Spleen (tissue), 11 donors: ENCODE data around the gene APOBEC3B. TPM values are rescaled to one million over a fixed set of nuclear protein-coding genes. Genes with fewer than 3 reads are reported as not detected.

Experiments
- DNase-seq: peaks from one replicate; pipeline ENCODE4 v3.0.0-alpha.2; 2020
- H3K27ac ChIP-seq, 8 donors: fragments of 200-600 bp; sonication (generic) in 7 of 8; 1 replicate in 4 of 8; 2 replicates in 4 of 8; pipeline versions ENCODE4 v1.5.0 to v1.8.0; 2016 to 2021; ENCODE audit warnings: inconsistent platforms in 4 of 8, mild to moderate bottlenecking in 4 of 8, moderate library complexity in 1 of 8
- H3K27me3 ChIP-seq, 7 donors: fragments of 200-600 bp; sonication (generic) in 6 of 7; replicated peaks in 1 of 7; 1 replicate in 4 of 7; 2 replicates in 3 of 7; pipeline versions ENCODE4 v1.5.0 to v1.8.0; 2016 to 2021; ENCODE audit warnings: inconsistent platforms in 3 of 7, mild to moderate bottlenecking in 1 of 7
- H3K36me3 ChIP-seq, 6 donors: fragments of 200-600 bp; sonication (generic) in 5 of 6; 1 replicate in 4 of 6; 2 replicates in 2 of 6; pipeline versions ENCODE4 v1.5.0 to v1.8.0; 2016 to 2021; ENCODE audit warnings: inconsistent platforms in 2 of 6
- H3K4me1 ChIP-seq, 6 donors: fragments of 200-600 bp; sonication (generic) in 5 of 6; 1 replicate in 3 of 6; 2 replicates in 3 of 6; pipeline versions ENCODE4 v1.5.0 to v1.8.0; 2016 to 2021; ENCODE audit warnings: inconsistent platforms in 3 of 6
- H3K4me3 ChIP-seq, 8 donors: fragments of 200-600 bp; sonication (generic) in 7 of 8; 1 replicate in 4 of 8; 2 replicates in 4 of 8; pipeline versions ENCODE4 v1.5.0 to v1.8.0; 2016 to 2021; ENCODE audit warnings: inconsistent platforms in 4 of 8, mild to moderate bottlenecking in 4 of 8, moderate library complexity in 2 of 8
- H3K9me3 ChIP-seq, 8 donors: fragments of 200-600 bp; sonication (generic) in 7 of 8; 1 replicate in 4 of 8; 2 replicates in 4 of 8; pipeline versions ENCODE4 v1.5.0 to v1.8.0; 2016 to 2021; ENCODE audit warnings: inconsistent platforms in 4 of 8
- CTCF ChIP-seq, 11 experiments: fragments of 200-600 bp in 7 of 11; fragments of 450-650 bp in 4 of 11; sonication (generic) in 4 of 11; IDR thresholded peaks in 8 of 11; conservative IDR thresholded peaks in 3 of 11; 1 replicate in 7 of 11; 2 replicates in 4 of 11; pipeline versions ENCODE4 v1.4.0 to v1.8.0; 2016 to 2021; ENCODE audit warnings: antibody characterized with exemption in 11 of 11, inconsistent platforms in 4 of 11, mild to moderate bottlenecking in 1 of 11
- POLR2A ChIP-seq, 3 donors: fragments of 450-650 bp; IDR thresholded peaks; one replicate each; pipeline ENCODE4 v1.5.1; 2017; ENCODE audit warnings: antibody characterized with exemption in 3 of 3, mild to moderate bottlenecking in 1 of 3
- POLR2AphosphoS5 ChIP-seq, 3 donors: sonication (generic); formaldehyde crosslinking; IDR thresholded peaks; one replicate each; pipeline ENCODE4 v1.5.1; 2017; ENCODE audit warnings: antibody characterized with exemption in 3 of 3
- WGBS, 5 donors: extraction: QIAGEN DNeasy Blood & Tissue Kit in 3 of 5; methylation state at CpG; one replicate each; pipeline versions ENCODE4 v1.1.5 to v1.1.7; 2013 to 2018; 5-methylcytosine and 5-hydroxymethylcytosine counted together
- intact Hi-C: fragments of 100-400 bp; cut with DNase I; formaldehyde crosslinking; loops from one replicate; pipeline ENCODE4 v1.15.0; 2023; ENCODE audit warnings: low total_unique reads
- polyA plus RNA-seq, 3 donors: library from polyadenylated mRNA; stranded (reverse); fragments of 200-250 nt; gene quantifications; one replicate each; pipeline ENCODE4 v1.2.1, GENCODE V29; 2013
- total RNA-seq, 7 donors: library from RNA; depleted of rRNA in 3 of 7; stranded (reverse); fragments of >200 nt in 3 of 7; fragmentation: NEBNext Ultra II Directional in 4 of 7; extraction: Animal tissue kit (Norgen Biotek cat#: 25700) in 4 of 7; gene quantifications; one replicate each; pipeline versions ENCODE4 v1.1.0 to v1.2.1, GENCODE V29; 2016 to 2021
- donor health status: healthy with polysubstance abuse.
- donor health status: DM: no; HTN: no; CAD: no; lungs with moderate emphysema.
- donor health status: DM: no; HTN: no; CAD: no.
- donor health status: Bipolar disorder and iron deficiency.
- donor health status: healthy.
- donor health status: DM: no; HTN: no; CAD: no.
- donor health status: DM: yes; HTN: yes; CAD: no.

Gene APOBEC3B
- total and polyA plus RNA-seq, 10 donors: 1.2 to 14.0 (median 4.3) TPM; not detected in 1

- no peak overlapping the region for H3K27ac ChIP-seq
- no peak for DNase-seq
- no peaks in the 10 kb centered on the region for H3K36me3 ChIP-seq
- H3K9me3 ChIP-seq: no peaks in the 10 kb centered on the region
- peaks cover 0 to 39% (median 0%) of the 10 kb centered on the region in 7 donors for H3K27me3 ChIP-seq
- peaks cover 0 to 52% (median 24%) of the 10 kb centered on the region in 6 donors for H3K4me1 ChIP-seq
- 80 to 92% (median 89%) methylated on average over 5 of the region's 5 CpGs; no CpG with 5 or more reads in 1 of the 5 donors for WGBS, 5 donors
- TF ChIP-seq POLR2AphosphoS5 (IDR thresholded peaks at IDR 0.05) (no peak), CTCF (IDR thresholded peaks at IDR 0.05 in 8 of 11, conservative IDR thresholded peaks at IDR 0.05 in 3 of 11) (no peak), POLR2A (IDR thresholded peaks at IDR 0.05) (no peak)
- intact Hi-C loops: no loop called here
- H3K4me3 ChIP-seq: no peak overlapping the region
These were observed 10.9 kb upstream of the APOBEC3B start for GRCh38 chr22:38971202-38971601.

GRCh38 chr22:38971791-38972190, 10.4 kb upstream of the APOBEC3B start:
- Histone ChIP-seq H3K4me1 (peaks cover 0 to 46% (median 24%) of the 10 kb centered on the region in 6 donors), H3K4me3 (no peak overlapping the region), H3K27ac (peak overlapping the region in 1 of 8 donors; percentile 23), H3K36me3 (no peaks in the 10 kb centered on the region), H3K9me3 (no peaks in the 10 kb centered on the region), H3K27me3 (peaks cover 0 to 34% (median 0%) of the 10 kb centered on the region in 7 donors)
- TF ChIP-seq CTCF (IDR thresholded peaks at IDR 0.05 in 8 of 11, conservative IDR thresholded peaks at IDR 0.05 in 3 of 11) (no peak), POLR2AphosphoS5 (IDR thresholded peaks at IDR 0.05) (no peak), POLR2A (IDR thresholded peaks at IDR 0.05) (no peak)
- WGBS, 5 donors: 79 to 94% (median 88%) methylated on average over 3 of the region's 3 CpGs; no CpG with 5 or more reads in 1 of the 5 donors
- intact Hi-C loops: no loop called here
- DNase-seq: no peak

- no peak for DNase-seq
- intact Hi-C loops: no loop called here
- Histone ChIP-seq H3K27me3 (peaks cover 0 to 33% (median 0%) of the 10 kb centered on the region in 7 donors), H3K27ac (peak overlapping the region in 1 of 8 donors; percentile 23), H3K36me3 (no peaks in the 10 kb centered on the region), H3K4me1 (peaks cover 0 to 38% (median 19%) of the 10 kb centered on the region in 6 donors), H3K9me3 (no peaks in the 10 kb centered on the region), H3K4me3 (no peak overlapping the region)
- TF ChIP-seq POLR2A (IDR thresholded peaks at IDR 0.05) (no peak), CTCF (IDR thresholded peaks at IDR 0.05 in 8 of 11, conservative IDR thresholded peaks at IDR 0.05 in 3 of 11) (no peak), POLR2AphosphoS5 (IDR thresholded peaks at IDR 0.05) (no peak)
- WGBS, 5 donors: 71 to 86% (median 82%) methylated on average over 5 of the region's 5 CpGs; no CpG with 5 or more reads in 1 of the 5 donors
These were observed 9.6 kb upstream of the APOBEC3B start for GRCh38 chr22:38972558-38972957.

DNA sequence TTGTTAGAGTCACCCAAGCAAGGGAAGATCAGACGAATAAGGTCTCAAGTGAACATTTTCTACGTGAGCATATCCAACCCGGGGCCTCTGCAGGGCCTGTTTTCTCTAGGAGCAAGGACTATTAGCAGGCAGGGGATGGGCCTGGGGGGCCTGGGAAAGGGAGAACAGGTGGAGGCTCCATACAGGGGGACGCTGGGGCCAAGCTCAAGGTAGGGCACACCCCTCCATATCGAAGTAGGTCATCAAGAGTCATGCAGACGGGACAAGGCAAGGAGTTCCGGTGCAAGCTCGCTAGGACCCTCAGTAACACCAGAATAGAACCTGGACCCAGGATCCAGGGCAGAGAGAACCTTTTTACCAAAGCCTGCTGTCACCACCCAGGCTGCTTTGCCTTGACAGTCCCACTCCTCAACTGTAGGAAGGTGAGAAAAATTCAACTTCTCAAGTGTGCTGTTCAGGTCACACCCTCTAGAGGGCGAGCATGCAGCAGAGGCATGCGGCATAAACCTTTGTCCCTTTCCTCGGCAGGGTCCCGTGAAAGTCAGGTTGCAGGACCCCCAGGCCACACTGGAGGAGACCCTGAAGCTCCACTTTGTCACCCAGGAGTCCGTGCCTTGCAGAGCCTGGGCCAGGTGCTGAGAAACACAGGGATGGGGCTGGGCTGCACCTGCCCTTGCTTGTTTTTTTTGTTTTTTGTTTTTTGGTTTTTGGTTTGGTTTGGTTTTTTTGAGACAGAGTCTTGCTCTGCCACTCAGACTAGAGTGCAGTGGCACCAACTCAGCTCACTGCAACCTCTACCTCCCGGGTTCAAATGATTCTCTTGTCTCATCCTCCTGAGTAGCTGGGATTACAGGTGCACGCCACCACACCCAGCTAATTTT, 8.6 kb upstream of the APOBEC3B start:
- peak; percentile 74 for DNase-seq
- TF ChIP-seq POLR2A (IDR thresholded peaks at IDR 0.05): no peak
- TF ChIP-seq POLR2AphosphoS5 (IDR thresholded peaks at IDR 0.05): no peak
- TF ChIP-seq CTCF (IDR thresholded peaks at IDR 0.05 in 8 of 11, conservative IDR thresholded peaks at IDR 0.05 in 3 of 11): peak in 8 of 11 experiments; percentile 57 to 84 (median 78)
- H3K4me1 ChIP-seq: peaks cover 0 to 29% (median 10%) of the 10 kb centered on the region in 6 donors
- 44 to 54% (median 46%) methylated on average over 14 to 15 of the region's 15 CpGs; no CpG with 5 or more reads in 1 of the 5 donors for WGBS, 5 donors
- H3K36me3 ChIP-seq: no peaks in the 10 kb centered on the region
- H3K4me3 ChIP-seq: no peak overlapping the region
- H3K27ac ChIP-seq: no peak overlapping the region
- intact Hi-C loops: no loop called here
- H3K9me3 ChIP-seq: no peaks in the 10 kb centered on the region
- H3K27me3 ChIP-seq: peaks cover 0 to 28% (median 0%) of the 10 kb centered on the region in 7 donors
